PC-9 (cell line): ENCODE results near the gene HBG2. TPM values are rescaled to one million over a fixed set of nuclear protein-coding genes. Genes with fewer than 3 reads are reported as not detected.

ENCODE experiments used
- BruUV-seq: library from RNA; stranded (reverse); fragments of 400-500 nt; replicated peaks from 2 replicates; lab custom pipeline; 2021; lab: Mats Ljungman, UMichigan
- CTCF ChIA-PET: fragments of 300-600 bp; sonication (Branson Sonifier 250); formaldehyde crosslinking; loops from one replicate; lab custom pipeline; 2022; ENCODE audit warnings: antibody characterized with exemption; lab: Charles Lee
- POLR2A ChIA-PET: fragments of 300-600 bp; sonication (Branson Sonifier 250); formaldehyde crosslinking; loops from one replicate; lab custom pipeline; 2022; ENCODE audit warnings: antibody characterized with exemption; ENCODE audit not compliant: unreplicated experiment; lab: Charles Lee
- DNase-seq, 2 experiments: peaks; one replicate each; pipeline versions ENCODE4 v3.0.0 to v3.0.0-alpha.2; 2015 to 2022; ENCODE audit warnings: mixed read lengths in 1 of 2
- H2AFZ ChIP-seq: fragments of 200-600 bp; sonication (generic); 2 replicates; pipeline ENCODE4 v1.8.1; 2017; ENCODE audit warnings: antibody characterized with exemption
- H3F3A ChIP-seq: fragments of 200-600 bp; sonication (generic); 2 replicates; pipeline ENCODE4 v1.8.1; 2017; ENCODE audit warnings: antibody characterized with exemption, mild to moderate bottlenecking, low read depth; ENCODE audit not compliant: insufficient read depth
- H3K27ac ChIP-seq: fragments of 200-600 bp; sonication (generic); 2 replicates; pipeline ENCODE4 v1.6.1; 2016; ENCODE audit warnings: mixed run types
- H3K27me3 ChIP-seq: fragments of 200-600 bp; sonication (generic); 2 replicates; pipeline ENCODE4 v1.6.1; 2016; ENCODE audit warnings: low read depth, mixed run types; ENCODE audit not compliant: insufficient read depth
- H3K36me3 ChIP-seq: fragments of 200-600 bp; sonication (generic); 2 replicates; pipeline ENCODE4 v1.6.1; 2016; ENCODE audit warnings: low read depth, mixed run types
- H3K4me1 ChIP-seq: fragments of 200-600 bp; sonication (generic); replicated peaks from 2 replicates; pipeline ENCODE4 v1.6.1; 2016; ENCODE audit warnings: mixed run types; ENCODE audit not compliant: insufficient read depth
- H3K4me2 ChIP-seq: fragments of 200-600 bp; sonication (generic); 2 replicates; pipeline ENCODE4 v1.6.1; 2017; ENCODE audit warnings: mixed run types
- H3K4me3 ChIP-seq: fragments of 200-600 bp; sonication (generic); 2 replicates; pipeline ENCODE4 v1.6.1; 2016; ENCODE audit warnings: mixed run types
- H3K79me2 ChIP-seq: fragments of 200-600 bp; sonication (generic); 2 replicates; pipeline ENCODE4 v1.6.1; 2017; ENCODE audit warnings: low read depth, mixed run types
- H3K9me2 ChIP-seq: fragments of 200-600 bp; sonication (generic); 2 replicates; pipeline ENCODE4 v1.8.1; 2017; ENCODE audit warnings: mild to moderate bottlenecking; ENCODE audit not compliant: insufficient read depth
- H3K9me3 ChIP-seq: fragments of 200-600 bp; sonication (generic); 2 replicates; pipeline ENCODE4 v1.8.1; 2016; ENCODE audit warnings: low read depth; ENCODE audit not compliant: insufficient read depth
- H4K20me1 ChIP-seq: fragments of 200-600 bp; sonication (generic); 2 replicates; pipeline ENCODE4 v1.8.1; 2017; ENCODE audit not compliant: insufficient read depth
- CTCF ChIP-seq: fragments of 200-600 bp; sonication (generic); conservative IDR thresholded peaks from 2 replicates; pipeline ENCODE4 v1.6.1; 2017; ENCODE audit warnings: mixed run types, antibody characterized with exemption, mild to moderate bottlenecking, moderate library complexity
- EZH2 ChIP-seq: fragments of 200-600 bp; sonication (generic); IDR thresholded peaks from 2 replicates; pipeline ENCODE4 v1.8.0; 2017; ENCODE audit warnings: antibody characterized with exemption, low read depth
- intact Hi-C: fragments of 100-400 bp; cut with micrococcal nuclease; formaldehyde crosslinking; loops from one replicate; pipeline ENCODE4 v1.10.0; 2022; ENCODE audit not compliant: unreplicated experiment
- total RNA-seq: library from RNA; stranded (reverse); gene quantifications from 2 replicates; pipeline ENCODE4 v1.2.3, GENCODE V29; 2021

Gene HBG2
- total RNA-seq, 1 experiment from 2014 or later, result not detected

DNA sequence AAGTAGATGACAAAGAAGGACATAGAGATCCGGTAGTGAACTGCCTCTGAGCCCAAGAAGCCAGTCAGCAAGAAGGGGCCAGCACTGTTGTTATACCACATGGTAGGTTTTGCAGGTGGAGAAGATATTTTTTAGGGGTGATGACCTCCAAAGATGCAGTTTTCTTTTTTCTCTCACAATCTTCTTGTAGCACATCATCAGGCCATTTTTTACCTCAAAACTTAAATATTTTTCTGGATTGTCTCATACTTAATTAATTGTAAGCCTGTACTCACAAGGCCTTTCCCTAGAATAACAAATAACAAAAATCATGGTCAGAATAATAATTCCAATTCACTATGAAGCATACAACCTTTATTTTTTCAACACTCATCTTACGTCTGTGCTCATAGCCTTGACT lies 47.3 kb upstream of the HBG2 start, which contains the start of gene OR51B4:
OR51B4 (minus strand) TSS at position 101 of the 400 bp plus-strand sequence; CDS start at position 101, 0 bp downstream.
- ChIA-PET CTCF (no interaction called here), POLR2A (no interaction called here)
- no peak for TF ChIP-seq CTCF
- no peak for TF ChIP-seq EZH2
- no peak within 1 kb of the TSS for H3K27ac ChIP-seq
- no peaks in the 10 kb centered on the region for H3K9me3 ChIP-seq
- no peaks in the 10 kb centered on the region for H3K4me1 ChIP-seq
- H3K36me3 ChIP-seq, result no peaks in the 10 kb centered on the region
- BruUV-seq, result no TSS peak
- no peaks in the 10 kb centered on the region for H4K20me1 ChIP-seq
- H3K9me2 ChIP-seq, result no peaks in the 10 kb centered on the region
- H3K4me2 ChIP-seq, result no peak within 1 kb of the TSS
- H3F3A ChIP-seq, result no peaks in the 10 kb centered on the region
- H2AFZ ChIP-seq, result no peak within 1 kb of the TSS
- H3K27me3 ChIP-seq, result no peaks in the 10 kb centered on the region
- H3K4me3 ChIP-seq, result no peak within 1 kb of the TSS
- DNase-seq, result no peak
- intact Hi-C loops, result no loop called here
- H3K79me2 ChIP-seq, result no peaks in the 10 kb centered on the region

DNA sequence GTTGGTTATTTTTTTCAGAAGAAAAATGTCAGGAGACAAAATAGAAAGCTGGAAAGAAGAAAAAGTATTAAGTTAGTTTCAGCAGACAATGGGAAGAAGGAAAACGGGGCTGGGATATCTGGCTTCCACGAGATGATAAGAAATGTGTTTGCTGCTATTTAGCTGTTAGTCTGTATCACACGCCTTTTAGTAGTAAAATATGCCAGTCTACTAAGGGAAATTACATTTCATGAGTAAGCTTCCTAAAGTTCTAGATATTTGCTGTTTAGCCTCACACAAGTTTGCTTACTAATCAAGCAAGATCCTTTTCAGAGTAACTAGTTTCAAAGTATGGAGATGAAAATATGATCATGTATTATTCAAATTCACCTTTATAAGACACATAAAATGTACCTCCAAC lies 45.7 kb upstream of the HBG2 start:
- Histone ChIP-seq H3K4me1 (no peaks in the 10 kb centered on the region), H3K27me3 (no peaks in the 10 kb centered on the region), H2AFZ (no peak overlapping the region), H4K20me1 (no peaks in the 10 kb centered on the region), H3K4me3 (no peak overlapping the region), H3K79me2 (no peaks in the 10 kb centered on the region), H3K27ac (no peak overlapping the region), H3K9me3 (no peaks in the 10 kb centered on the region), H3F3A (no peaks in the 10 kb centered on the region), H3K36me3 (no peaks in the 10 kb centered on the region), H3K9me2 (no peaks in the 10 kb centered on the region), H3K4me2 (no peak overlapping the region)
- no peak for DNase-seq
- BruUV-seq, result no TSS peak
- intact Hi-C loops, result no loop called here
- TF ChIP-seq CTCF, result no peak
- TF ChIP-seq EZH2, result no peak
- POLR2A ChIA-PET, result no interaction called here
- CTCF ChIA-PET, result no interaction called here

DNA sequence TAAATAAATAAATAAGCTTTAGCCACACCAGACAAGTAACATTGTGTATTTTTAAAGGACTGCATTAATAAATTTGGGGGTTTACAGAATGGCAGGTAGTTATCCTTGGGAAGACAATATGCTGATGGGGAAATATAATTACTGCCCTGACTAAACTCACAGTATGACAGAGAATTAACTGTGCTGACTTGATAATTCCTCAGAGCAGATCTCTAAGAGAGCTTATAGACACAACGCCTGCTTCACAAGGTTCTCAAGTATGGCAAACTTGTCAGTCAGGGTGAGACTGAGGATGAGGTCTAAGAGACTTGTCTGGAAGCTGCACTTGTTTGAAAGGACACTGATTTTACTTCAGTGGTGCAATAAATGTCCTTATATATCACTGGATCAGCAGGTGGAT lies 43.9 kb upstream of the HBG2 start:
- no peak for DNase-seq
- no peak for TF ChIP-seq EZH2
- TF ChIP-seq CTCF, result no peak
- Histone ChIP-seq H3K4me2 (no peak overlapping the region), H2AFZ (no peak overlapping the region), H3K4me1 (no peaks in the 10 kb centered on the region), H4K20me1 (no peaks in the 10 kb centered on the region), H3K9me2 (no peaks in the 10 kb centered on the region), H3K79me2 (no peaks in the 10 kb centered on the region), H3K36me3 (no peaks in the 10 kb centered on the region), H3K4me3 (no peak overlapping the region), H3F3A (no peaks in the 10 kb centered on the region), H3K27me3 (no peaks in the 10 kb centered on the region), H3K27ac (no peak overlapping the region), H3K9me3 (no peaks in the 10 kb centered on the region)
- CTCF ChIA-PET, result interaction anchor here (0.6 kb wide), 1 partner anchor 88 kb away, joined by 4 read pairs; no protein-coding TSS in a partner anchor
- POLR2A ChIA-PET, result no interaction called here
- no TSS peak for BruUV-seq
- intact Hi-C loops, result no loop called here
